NCI-H2171 treated with DMSO at 0.1 percent for 48 hours (cell line): ENCODE measurements around the gene TTLL6.

Experiments
- DNase-seq: peaks from one replicate; lab custom pipeline; 2025; lab: John Stamatoyannopoulos, UW

Gene TTLL6

GRCh38 chr17:48759288-48759687, 57.7 kb downstream of the TTLL6 start:
- DNase-seq, result no peak

GRCh38 chr17:48757524-48757961, 59.5 kb downstream of the TTLL6 start:
- DNase-seq, result no peak

GRCh38 chr17:48756830-48757251, 60.2 kb downstream of the TTLL6 start:
- DNase-seq, result no peak

- no peak for DNase-seq
Observed at GRCh38 chr17:48755356-48755755, 61.7 kb downstream of the TTLL6 start.

GRCh38 chr17:48754500-48755261, 62.3 kb downstream of the TTLL6 start:
- DNase-seq, result no peak

- no peak for DNase-seq
Observed at GRCh38 chr17:48753794-48754499, 63.1 kb downstream of the TTLL6 start.

GRCh38 chr17:48752399-48753288, 64.4 kb downstream of the TTLL6 start:
- no peak for DNase-seq

- DNase-seq, result no peak
Observed at GRCh38 chr17:48751733-48752398, 65.2 kb downstream of the TTLL6 start.

- DNase-seq, result no peak
Observed at GRCh38 chr17:48751172-48751571, 65.9 kb downstream of the TTLL6 start.

- DNase-seq, result no peak
Observed at GRCh38 chr17:48749621-48750553, 67.1 kb downstream of the TTLL6 start.

- no peak for DNase-seq
Observed at GRCh38 chr17:48748718-48749566, 68.1 kb downstream of the TTLL6 start.

- no peak for DNase-seq
Observed at GRCh38 chr17:48747445-48748363, 69.3 kb downstream of the TTLL6 start.

- DNase-seq, result no peak
Observed at GRCh38 chr17:48746916-48747444, 70.0 kb downstream of the TTLL6 start.

GRCh38 chr17:48745381-48746275, 71.4 kb downstream of the TTLL6 start:
- no peak for DNase-seq

- DNase-seq, result no peak
Observed at GRCh38 chr17:48740537-48740936, 76.5 kb downstream of the TTLL6 start.

- no peak for DNase-seq
Observed at GRCh38 chr17:48738803-48739526, 78.1 kb downstream of the TTLL6 start.

GRCh38 chr17:48738424-48738802, 78.6 kb downstream of the TTLL6 start:
- DNase-seq, result no peak
